ENCODE data around the gene ABCD1.

ABCD1 gene

GRCh38 chrX:153784325-153784967, 59.8 kb downstream of the ABCD1 start:
- DNase-seq (ENCODE audit: low read depth in 1 of 2, low spot score in 1 of 2) = no peak

GRCh38 chrX:153786669-153787068, 62.0 kb downstream of the ABCD1 start:
- DNase-seq (ENCODE audit: low read depth in 1 of 2, low spot score in 1 of 2) = no peak

- DNase-seq (ENCODE audit: low read depth in 1 of 2, low spot score in 1 of 2) = no peak
Measured at GRCh38 chrX:153789654-153790053, 65.0 kb downstream of the ABCD1 start.

- no peak for DNase-seq (ENCODE audit: low read depth in 1 of 2, low spot score in 1 of 2)
Measured at GRCh38 chrX:153791104-153791852, 66.6 kb downstream of the ABCD1 start.

DNA sequence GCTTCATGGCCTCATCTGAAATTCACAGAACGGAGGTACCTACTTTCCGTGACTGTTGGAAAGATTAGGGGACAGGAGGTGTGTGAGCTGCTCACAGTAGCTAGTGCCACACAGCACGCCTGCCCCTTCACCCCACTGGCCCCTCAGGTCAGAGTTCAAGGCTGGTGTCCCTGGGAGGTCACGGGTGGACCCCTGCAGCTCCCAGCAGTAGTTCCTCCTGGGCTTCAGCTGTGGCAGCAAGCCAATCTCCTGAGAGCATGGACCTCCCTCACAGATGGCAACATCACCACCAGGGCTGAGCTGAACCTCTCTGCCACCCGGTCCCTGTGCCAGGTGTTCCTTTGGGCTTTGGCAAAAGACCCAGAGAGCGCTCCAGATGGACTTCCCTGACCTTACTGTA, 67.7 kb downstream of the ABCD1 start:
- no peak for DNase-seq (ENCODE audit: low read depth in 1 of 2, low spot score in 1 of 2)

DNA sequence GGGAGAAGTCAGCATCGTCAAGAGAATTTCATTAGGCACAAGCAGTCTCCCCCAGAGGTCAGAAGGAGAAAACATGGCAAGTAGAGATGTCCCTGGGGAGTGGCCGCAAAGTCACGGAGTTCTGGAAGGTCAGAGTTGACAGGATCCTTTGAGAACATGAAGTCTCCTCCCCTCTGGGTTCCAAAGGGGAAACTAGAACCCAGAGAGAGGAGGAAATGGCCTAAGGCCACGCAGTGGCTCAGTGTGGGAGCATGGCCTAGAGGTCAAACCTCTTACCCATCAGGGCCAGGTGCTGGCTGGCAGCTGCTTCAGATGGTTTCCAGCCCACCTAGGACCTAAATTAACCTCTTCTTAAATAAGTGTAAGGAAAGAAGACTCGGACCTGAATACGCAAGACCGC, 68.6 kb downstream of the ABCD1 start:
- DNase-seq (ENCODE audit: low read depth in 1 of 2, low spot score in 1 of 2) = no peak
